GM23338 (cell line): ENCODE measurements around the gene KCNE5. TPM values are rescaled to one million over a fixed set of nuclear protein-coding genes. Genes with fewer than 3 reads are reported as not detected.

Experiments
- ATAC-seq: fragments of 200-7000 bp; cut with Tn5 transposase; 3 replicates; pipeline ENCODE4 v1.9.1; 2020
- DNase-seq: peaks from one replicate; pipeline ENCODE4 v3.0.0-alpha.2; 2015; ENCODE audit warnings: low spot score
- H2AFZ ChIP-seq: fragments of 200-600 bp; sonication (generic); 2 replicates; pipeline ENCODE4 v1.8.0; 2016; ENCODE audit warnings: antibody characterized with exemption, mild to moderate bottlenecking, moderate library complexity
- H3F3A ChIP-seq: fragments of 200-600 bp; sonication (generic); replicated peaks from 2 replicates; pipeline ENCODE4 v1.8.0; 2017; ENCODE audit warnings: antibody characterized with exemption, mixed run types, low read depth
- H3K27ac ChIP-seq: fragments of 200-600 bp; sonication (generic); 2 replicates; pipeline ENCODE4 v1.6.1; 2016; ENCODE audit warnings: low read depth
- H3K27me3 ChIP-seq: fragments of 200-600 bp; sonication (generic); 2 replicates; pipeline ENCODE4 v1.8.0; 2016; ENCODE audit warnings: mild to moderate bottlenecking, mixed run types, moderate library complexity; ENCODE audit not compliant: insufficient read depth
- H3K36me3 ChIP-seq: fragments of 200-600 bp; sonication (generic); 2 replicates; pipeline ENCODE4 v1.8.0; 2016; ENCODE audit warnings: mild to moderate bottlenecking; ENCODE audit not compliant: insufficient read depth
- H3K4me1 ChIP-seq: fragments of 200-600 bp; sonication (generic); 2 replicates; pipeline ENCODE4 v1.8.0; 2016; ENCODE audit warnings: mild to moderate bottlenecking, moderate library complexity; ENCODE audit not compliant: insufficient read depth
- H3K4me2 ChIP-seq: fragments of 200-600 bp; sonication (generic); 2 replicates; pipeline ENCODE4 v1.7.1; 2017; ENCODE audit warnings: mixed run types
- H3K4me3 ChIP-seq: fragments of 200-600 bp; sonication (generic); 2 replicates; pipeline ENCODE4 v1.6.1; 2016; ENCODE audit warnings: mixed run types
- H3K79me2 ChIP-seq: fragments of 200-600 bp; sonication (generic); replicated peaks from 2 replicates; pipeline ENCODE4 v1.8.0; 2017; ENCODE audit warnings: mild to moderate bottlenecking; ENCODE audit not compliant: insufficient read depth
- H3K9me2 ChIP-seq: fragments of 200-600 bp; sonication (generic); 2 replicates; pipeline ENCODE4 v1.8.0; 2017; ENCODE audit not compliant: insufficient read depth
- H4K20me1 ChIP-seq: fragments of 200-600 bp; sonication (generic); replicated peaks from 2 replicates; pipeline ENCODE4 v1.8.0; 2017; ENCODE audit warnings: mild to moderate bottlenecking; ENCODE audit not compliant: insufficient read depth
- H3K27ac Mint-ChIP-seq: 2 replicates; pipeline ENCODE4 v1.8.0; 2020; ENCODE audit warnings: inconsistent platforms, mild to moderate bottlenecking, moderate library complexity, mixed read lengths
- H3K27me3 Mint-ChIP-seq: 3 replicates; pipeline ENCODE4 v1.8.0; 2022; ENCODE audit warnings: low read depth, mild to moderate bottlenecking, moderate library complexity, mixed read lengths, inconsistent platforms; ENCODE audit not compliant: insufficient read depth, poor library complexity
- H3K36me3 Mint-ChIP-seq: 3 replicates; pipeline ENCODE4 v1.8.0; 2021; ENCODE audit warnings: low read depth, mild to moderate bottlenecking, inconsistent platforms, moderate library complexity, mixed read lengths
- H3K4me1 Mint-ChIP-seq: 3 replicates; pipeline ENCODE4 v1.8.0; 2020; ENCODE audit warnings: mild to moderate bottlenecking, inconsistent platforms, mixed read lengths
- H3K4me3 Mint-ChIP-seq: 3 replicates; pipeline ENCODE4 v1.8.0; 2021; ENCODE audit warnings: moderate library complexity, mild to moderate bottlenecking, inconsistent platforms, mixed read lengths
- H3K9me3 Mint-ChIP-seq: 3 replicates; pipeline ENCODE4 v1.8.0; 2020; ENCODE audit warnings: moderate library complexity, mild to moderate bottlenecking, inconsistent platforms, mixed read lengths
- CREB1 ChIP-seq: fragments of 250-450 bp; sonication (Bioruptor Pico); IDR thresholded peaks from 2 replicates; pipeline ENCODE4 v1.5.0; 2020; ENCODE audit warnings: low read depth, mild to moderate bottlenecking, moderate library complexity
- EZH2phosphoT487 ChIP-seq: fragments of 200-600 bp; sonication (generic); IDR thresholded peaks from one replicate; pipeline ENCODE4 v1.8.1; 2018; ENCODE audit warnings: antibody characterized with exemption; ENCODE audit not compliant: unreplicated experiment
- JUNB ChIP-seq: IDR thresholded peaks from one replicate; pipeline ENCODE4 v1.6.1; 2016; ENCODE audit warnings: antibody characterized with exemption; ENCODE audit not compliant: unreplicated experiment
- POLR2AphosphoS5 ChIP-seq: IDR thresholded peaks from 2 replicates; pipeline ENCODE4 v1.6.1; 2016; ENCODE audit warnings: antibody characterized with exemption, low read depth
- STAT1 ChIP-seq: IDR thresholded peaks from one replicate; pipeline ENCODE4 v1.6.1; 2016; ENCODE audit warnings: antibody characterized with exemption; ENCODE audit not compliant: unreplicated experiment
- ZNF114 ChIP-seq: fragments of 250-450 bp; sonication (Bioruptor Pico); IDR thresholded peaks from 2 replicates; pipeline ENCODE4 v1.5.0; 2020; ENCODE audit warnings: mild to moderate bottlenecking, moderate library complexity
- ZNF331 ChIP-seq: fragments of 250-450 bp; sonication (Bioruptor Pico); IDR thresholded peaks from 2 replicates; pipeline ENCODE4 v1.5.0; 2020; ENCODE audit warnings: low read depth, mild to moderate bottlenecking, moderate library complexity
- long read RNA-seq: library from polyadenylated mRNA; unstranded; transcript quantifications from one replicate; pipeline ENCODE4 v2.0.0, GENCODE V29; 2020; ENCODE audit not compliant: unreplicated experiment
- polyA plus RNA-seq: library from polyadenylated mRNA; unstranded; fragments of >200 nt; fragmentation: Nextera tagmentation; extraction: Ambion mirVana; gene quantifications from 2 replicates; pipeline ENCODE4 v1.2.1, GENCODE V29; 2016
- total RNA-seq: library from RNA; depleted of rRNA; stranded (reverse); fragments of >200 nt; shearing (Covaris generic); gene quantifications from 2 replicates; pipeline ENCODE4 v1.2.3, GENCODE V29; 2014; rRNA removed
- TF ChIP-seq, protein P1 (sequence below), 2 experiments: fragments of 200-600 bp in 1 of 2; sonication (generic) in 1 of 2; conservative IDR thresholded peaks; 2 replicates each; pipeline versions ENCODE4 v1.5.1 to v1.6.1; 2016 to 2017; ENCODE audit warnings: antibody characterized with exemption in 2 of 2, low read depth in 2 of 2, mild to moderate bottlenecking in 2 of 2, moderate library complexity in 1 of 2
- TF ChIP-seq, protein P2 (sequence below): fragments of 250-450 bp; sonication (Bioruptor Pico); IDR thresholded peaks from 2 replicates; pipeline ENCODE4 v1.5.0; 2020; ENCODE audit warnings: mild to moderate bottlenecking, moderate library complexity

KCNE5 gene, protein sequence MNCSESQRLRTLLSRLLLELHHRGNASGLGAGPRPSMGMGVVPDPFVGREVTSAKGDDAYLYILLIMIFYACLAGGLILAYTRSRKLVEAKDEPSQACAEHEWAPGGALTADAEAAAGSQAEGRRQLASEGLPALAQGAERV
- total RNA-seq (5.1 and 6.2 TPM in 2 replicates), polyA plus RNA-seq (4.0 and 4.1 TPM in 2 replicates)
- long read RNA-seq = 0 reads

DNA sequence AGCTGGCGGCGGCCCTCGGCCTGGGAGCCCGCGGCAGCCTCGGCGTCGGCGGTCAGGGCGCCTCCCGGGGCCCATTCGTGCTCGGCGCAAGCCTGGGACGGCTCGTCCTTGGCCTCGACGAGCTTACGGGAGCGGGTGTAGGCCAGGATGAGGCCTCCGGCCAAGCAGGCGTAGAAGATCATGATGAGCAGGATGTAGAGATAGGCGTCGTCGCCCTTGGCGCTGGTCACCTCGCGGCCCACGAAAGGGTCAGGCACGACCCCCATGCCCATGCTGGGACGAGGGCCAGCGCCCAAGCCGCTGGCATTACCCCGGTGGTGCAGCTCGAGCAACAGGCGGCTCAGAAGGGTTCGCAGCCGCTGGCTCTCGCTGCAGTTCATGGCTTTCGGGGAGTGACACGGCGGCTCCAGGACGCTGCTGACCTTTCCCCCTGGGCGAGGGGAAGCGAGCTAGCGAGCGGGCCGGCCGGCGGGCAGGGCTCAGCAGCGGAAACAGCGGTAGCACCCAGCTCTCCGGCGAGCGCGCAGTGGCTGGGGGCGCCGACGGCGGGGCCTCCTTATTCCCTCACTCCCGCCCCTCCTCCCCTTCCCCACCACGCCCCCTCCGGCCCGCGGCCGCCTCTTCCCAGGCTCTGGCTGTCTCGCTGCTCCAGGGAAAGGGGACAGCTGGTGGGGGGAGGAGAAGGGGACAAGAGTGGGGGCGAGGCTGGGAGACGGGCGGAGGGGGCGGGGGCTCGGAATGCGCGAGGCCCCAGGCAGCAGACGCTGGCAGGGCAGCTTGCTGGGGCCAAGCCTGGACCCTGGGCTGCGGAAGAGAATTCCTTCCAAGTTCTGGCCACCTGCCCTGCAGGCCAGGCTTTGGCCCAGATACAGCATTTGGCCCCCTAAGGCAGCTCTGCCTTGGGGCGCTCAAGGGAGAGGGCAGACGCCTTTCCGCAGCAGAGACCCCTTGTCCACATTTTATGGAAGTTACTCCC lies at the start of gene KCNE5:
Gene KCNE5 (minus strand): TSS at position 532 of the 976 bp plus-strand sequence. CDS start 152 bp downstream, at position 380.
- H3K9me3 Mint-ChIP-seq = peaks cover 6% of the 10 kb centered on the region
- ATAC-seq = peak; percentile 89

DNA sequence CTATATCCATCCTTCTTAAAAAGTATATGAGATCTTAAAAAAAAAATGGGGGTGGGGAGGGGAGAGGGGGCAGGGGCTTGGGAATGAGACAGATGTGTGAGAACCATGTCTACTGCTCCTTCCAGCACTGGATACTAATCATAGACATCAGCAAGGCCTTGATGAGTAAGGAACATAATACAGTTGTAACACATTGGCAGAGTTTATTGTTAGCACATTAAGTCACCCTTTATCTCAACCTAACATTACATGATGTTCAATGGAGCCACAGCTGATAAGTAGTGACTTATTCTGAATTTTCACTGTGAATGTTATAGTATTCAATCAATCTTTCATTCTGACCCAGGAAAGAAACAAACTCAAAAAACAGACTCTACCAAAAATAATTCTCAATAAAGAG lies 47.3 kb upstream of the KCNE5 start:
- Mint-ChIP-seq H3K27me3 (no peaks in the 10 kb centered on the region), H3K4me3 (no peak overlapping the region), H3K27ac (no peak overlapping the region), H3K4me1 (no peaks in the 10 kb centered on the region), H3K9me3 (no peaks in the 10 kb centered on the region; the same call in 2 of the 3 replicates), H3K36me3 (peaks cover 42% of the 10 kb centered on the region; the same call in 2 of the 3 replicates)
- H3K27ac ChIP-seq = no peak overlapping the region
- H4K20me1 ChIP-seq = no peaks in the 10 kb centered on the region
- DNase-seq = no peak
- H3K9me2 ChIP-seq = no peaks in the 10 kb centered on the region
- no peak for ATAC-seq
- H2AFZ ChIP-seq = no peak overlapping the region
- no peaks in the 10 kb centered on the region for H3K79me2 ChIP-seq
- no peaks in the 10 kb centered on the region for H3K4me1 ChIP-seq
- H3K36me3 ChIP-seq = 0 out of 2 replicates have a peak, but pooled peaks cover 4% of the 10 kb centered on the region
- H3K4me3 ChIP-seq = no peak overlapping the region
- no peaks in the 10 kb centered on the region for H3F3A ChIP-seq
- H3K27me3 ChIP-seq = no peaks in the 10 kb centered on the region
- no peak overlapping the region for H3K4me2 ChIP-seq
- TF ChIP-seq, protein P1, sequence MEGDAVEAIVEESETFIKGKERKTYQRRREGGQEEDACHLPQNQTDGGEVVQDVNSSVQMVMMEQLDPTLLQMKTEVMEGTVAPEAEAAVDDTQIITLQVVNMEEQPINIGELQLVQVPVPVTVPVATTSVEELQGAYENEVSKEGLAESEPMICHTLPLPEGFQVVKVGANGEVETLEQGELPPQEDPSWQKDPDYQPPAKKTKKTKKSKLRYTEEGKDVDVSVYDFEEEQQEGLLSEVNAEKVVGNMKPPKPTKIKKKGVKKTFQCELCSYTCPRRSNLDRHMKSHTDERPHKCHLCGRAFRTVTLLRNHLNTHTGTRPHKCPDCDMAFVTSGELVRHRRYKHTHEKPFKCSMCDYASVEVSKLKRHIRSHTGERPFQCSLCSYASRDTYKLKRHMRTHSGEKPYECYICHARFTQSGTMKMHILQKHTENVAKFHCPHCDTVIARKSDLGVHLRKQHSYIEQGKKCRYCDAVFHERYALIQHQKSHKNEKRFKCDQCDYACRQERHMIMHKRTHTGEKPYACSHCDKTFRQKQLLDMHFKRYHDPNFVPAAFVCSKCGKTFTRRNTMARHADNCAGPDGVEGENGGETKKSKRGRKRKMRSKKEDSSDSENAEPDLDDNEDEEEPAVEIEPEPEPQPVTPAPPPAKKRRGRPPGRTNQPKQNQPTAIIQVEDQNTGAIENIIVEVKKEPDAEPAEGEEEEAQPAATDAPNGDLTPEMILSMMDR (conservative IDR thresholded peaks at IDR 0.05; ENCODE audit: low read depth in 2 of 2) = no peak
- TF ChIP-seq STAT1 = no peak
- no peak for TF ChIP-seq ZNF331 (CRISPR knock-in tag)
- TF ChIP-seq EZH2phosphoT487 = no peak
- TF ChIP-seq, protein P2, sequence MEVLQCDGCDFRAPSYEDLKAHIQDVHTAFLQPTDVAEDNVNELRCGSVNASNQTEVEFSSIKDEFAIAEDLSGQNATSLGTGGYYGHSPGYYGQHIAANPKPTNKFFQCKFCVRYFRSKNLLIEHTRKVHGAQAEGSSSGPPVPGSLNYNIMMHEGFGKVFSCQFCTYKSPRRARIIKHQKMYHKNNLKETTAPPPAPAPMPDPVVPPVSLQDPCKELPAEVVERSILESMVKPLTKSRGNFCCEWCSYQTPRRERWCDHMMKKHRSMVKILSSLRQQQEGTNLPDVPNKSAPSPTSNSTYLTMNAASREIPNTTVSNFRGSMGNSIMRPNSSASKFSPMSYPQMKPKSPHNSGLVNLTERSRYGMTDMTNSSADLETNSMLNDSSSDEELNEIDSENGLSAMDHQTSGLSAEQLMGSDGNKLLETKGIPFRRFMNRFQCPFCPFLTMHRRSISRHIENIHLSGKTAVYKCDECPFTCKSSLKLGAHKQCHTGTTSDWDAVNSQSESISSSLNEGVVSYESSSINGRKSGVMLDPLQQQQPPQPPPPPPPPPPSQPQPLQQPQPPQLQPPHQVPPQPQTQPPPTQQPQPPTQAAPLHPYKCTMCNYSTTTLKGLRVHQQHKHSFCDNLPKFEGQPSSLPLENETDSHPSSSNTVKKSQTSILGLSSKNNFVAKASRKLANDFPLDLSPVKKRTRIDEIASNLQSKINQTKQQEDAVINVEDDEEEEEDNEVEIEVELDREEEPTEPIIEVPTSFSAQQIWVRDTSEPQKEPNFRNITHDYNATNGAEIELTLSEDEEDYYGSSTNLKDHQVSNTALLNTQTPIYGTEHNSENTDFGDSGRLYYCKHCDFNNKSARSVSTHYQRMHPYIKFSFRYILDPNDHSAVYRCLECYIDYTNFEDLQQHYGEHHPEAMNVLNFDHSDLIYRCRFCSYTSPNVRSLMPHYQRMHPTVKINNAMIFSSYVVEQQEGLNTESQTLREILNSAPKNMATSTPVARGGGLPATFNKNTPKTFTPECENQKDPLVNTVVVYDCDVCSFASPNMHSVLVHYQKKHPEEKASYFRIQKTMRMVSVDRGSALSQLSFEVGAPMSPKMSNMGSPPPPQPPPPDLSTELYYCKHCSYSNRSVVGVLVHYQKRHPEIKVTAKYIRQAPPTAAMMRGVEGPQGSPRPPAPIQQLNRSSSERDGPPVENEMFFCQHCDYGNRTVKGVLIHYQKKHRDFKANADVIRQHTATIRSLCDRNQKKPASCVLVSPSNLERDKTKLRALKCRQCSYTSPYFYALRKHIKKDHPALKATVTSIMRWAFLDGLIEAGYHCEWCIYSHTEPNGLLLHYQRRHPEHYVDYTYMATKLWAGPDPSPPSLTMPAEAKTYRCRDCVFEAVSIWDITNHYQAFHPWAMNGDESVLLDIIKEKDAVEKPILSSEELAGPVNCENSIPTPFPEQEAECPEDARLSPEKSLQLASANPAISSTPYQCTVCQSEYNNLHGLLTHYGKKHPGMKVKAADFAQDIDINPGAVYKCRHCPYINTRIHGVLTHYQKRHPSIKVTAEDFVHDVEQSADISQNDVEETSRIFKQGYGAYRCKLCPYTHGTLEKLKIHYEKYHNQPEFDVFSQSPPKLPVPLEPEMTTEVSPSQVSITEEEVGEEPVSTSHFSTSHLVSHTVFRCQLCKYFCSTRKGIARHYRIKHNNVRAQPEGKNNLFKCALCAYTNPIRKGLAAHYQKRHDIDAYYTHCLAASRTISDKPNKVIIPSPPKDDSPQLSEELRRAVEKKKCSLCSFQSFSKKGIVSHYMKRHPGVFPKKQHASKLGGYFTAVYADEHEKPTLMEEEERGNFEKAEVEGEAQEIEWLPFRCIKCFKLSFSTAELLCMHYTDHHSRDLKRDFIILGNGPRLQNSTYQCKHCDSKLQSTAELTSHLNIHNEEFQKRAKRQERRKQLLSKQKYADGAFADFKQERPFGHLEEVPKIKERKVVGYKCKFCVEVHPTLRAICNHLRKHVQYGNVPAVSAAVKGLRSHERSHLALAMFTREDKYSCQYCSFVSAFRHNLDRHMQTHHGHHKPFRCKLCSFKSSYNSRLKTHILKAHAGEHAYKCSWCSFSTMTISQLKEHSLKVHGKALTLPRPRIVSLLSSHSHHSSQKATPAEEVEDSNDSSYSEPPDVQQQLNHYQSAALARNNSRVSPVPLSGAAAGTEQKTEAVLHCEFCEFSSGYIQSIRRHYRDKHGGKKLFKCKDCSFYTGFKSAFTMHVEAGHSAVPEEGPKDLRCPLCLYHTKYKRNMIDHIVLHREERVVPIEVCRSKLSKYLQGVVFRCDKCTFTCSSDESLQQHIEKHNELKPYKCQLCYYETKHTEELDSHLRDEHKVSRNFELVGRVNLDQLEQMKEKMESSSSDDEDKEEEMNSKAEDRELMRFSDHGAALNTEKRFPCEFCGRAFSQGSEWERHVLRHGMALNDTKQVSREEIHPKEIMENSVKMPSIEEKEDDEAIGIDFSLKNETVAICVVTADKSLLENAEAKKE (CRISPR knock-in tag) = no peak
- no peak for TF ChIP-seq CREB1

More for the DNA sequence above, at the start of gene KCNE5:
- Histone ChIP-seq H3K4me2 (peak within 1 kb of the TSS; percentile 66), H3F3A (no peaks in the 10 kb centered on the region), H3K79me2 (no peaks in the 10 kb centered on the region), H3K36me3 (no peaks in the 10 kb centered on the region), H3K27ac (no peak within 1 kb of the TSS), H3K27me3 (peaks cover 4% of the 10 kb centered on the region; the same call in 1 of the 2 replicates), H3K4me3 (peak within 1 kb of the TSS; percentile 44), H4K20me1 (no peaks in the 10 kb centered on the region), H3K4me1 (no peaks in the 10 kb centered on the region), H2AFZ (peak within 1 kb of the TSS; percentile 28; the same call in 1 of the 2 replicates), H3K9me2 (no peaks in the 10 kb centered on the region)
- peaks cover 6% of the 10 kb centered on the region for H3K4me1 Mint-ChIP-seq
- H3K4me3 Mint-ChIP-seq = peak within 1 kb of the TSS; percentile 53
- no peak within 1 kb of the TSS for H3K27ac Mint-ChIP-seq
- peaks cover 5% of the 10 kb centered on the region for H3K27me3 Mint-ChIP-seq
- peaks cover 4% of the 10 kb centered on the region; the same call in 2 of the 3 replicates for H3K36me3 Mint-ChIP-seq
- DNase-seq = peak; percentile 73
- TF ChIP-seq POLR2AphosphoS5 (peak; percentile 47; the same call in 1 of the 2 replicates), ZNF114 (CRISPR knock-in tag) (no peak), JUNB (no peak)
